ACC112 (cell line): ENCODE data around the gene SERPINB12.

ENCODE experiments used
- H2AFZ ChIP-seq: fragments of 200-600 bp; sonication (generic); one replicate; pipeline ENCODE4 v1.6.0; 2017; ENCODE audit warnings: antibody characterized with exemption, low read length; ENCODE audit not compliant: unreplicated experiment
- H3K27ac ChIP-seq: fragments of 200-600 bp; sonication (generic); 2 replicates; pipeline ENCODE4 v1.5.1; 2014; ENCODE audit warnings: low read depth, mild to moderate bottlenecking, antibody characterized with exemption, low read length, moderate library complexity
- H3K27me3 ChIP-seq: fragments of 200-600 bp; sonication (generic); 2 replicates; pipeline ENCODE4 v1.6.1; 2014; ENCODE audit warnings: mild to moderate bottlenecking, antibody characterized with exemption, low read length, moderate library complexity, mixed read lengths; ENCODE audit not compliant: insufficient read depth
- H3K36me3 ChIP-seq: fragments of 200-600 bp; sonication (generic); 2 replicates; pipeline ENCODE4 v1.6.1; 2016; ENCODE audit warnings: mild to moderate bottlenecking, antibody characterized with exemption, low read length, moderate library complexity, mixed read lengths; ENCODE audit not compliant: insufficient read depth
- H3K4me1 ChIP-seq: fragments of 200-600 bp; sonication (generic); one replicate; pipeline ENCODE4 v1.6.1; 2016; ENCODE audit warnings: low read length, mixed read lengths; ENCODE audit not compliant: insufficient read depth, unreplicated experiment, control insufficient read depth
- H3K4me3 ChIP-seq: fragments of 200-600 bp; sonication (generic); 2 replicates; pipeline ENCODE4 v1.5.1; 2014; ENCODE audit warnings: mild to moderate bottlenecking, low read depth, low read length
- H3K79me2 ChIP-seq: fragments of 200-600 bp; sonication (generic); one replicate; pipeline ENCODE4 v1.6.0; 2016; ENCODE audit warnings: low read length; ENCODE audit not compliant: control insufficient read depth, unreplicated experiment, insufficient read depth

Gene SERPINB12

GRCh38 chr18:63596964-63597363, 54.8 kb downstream of the SERPINB12 start:
- Histone ChIP-seq H2AFZ (no peak overlapping the region), H3K79me2 (no peaks in the 10 kb centered on the region), H3K4me1 (peaks cover 6% of the 10 kb centered on the region), H3K4me3 (no peak overlapping the region), H3K36me3 (no peaks in the 10 kb centered on the region), H3K27me3 (peaks cover 15% of the 10 kb centered on the region; the same call in 1 of the 2 replicates), H3K27ac (no peak overlapping the region)

GRCh38 chr18:63603355-63603754, 61.2 kb downstream of the SERPINB12 start:
- Histone ChIP-seq H2AFZ (peak overlapping the region; percentile 1), H3K27ac (no peak overlapping the region), H3K4me3 (no peak overlapping the region), H3K36me3 (no peaks in the 10 kb centered on the region), H3K4me1 (peaks cover 9% of the 10 kb centered on the region), H3K27me3 (0 out of 2 replicates have a peak, but pooled peaks cover 3% of the 10 kb centered on the region), H3K79me2 (no peaks in the 10 kb centered on the region)

- no peak overlapping the region for H2AFZ ChIP-seq
- no peaks in the 10 kb centered on the region for H3K27me3 ChIP-seq
- H3K36me3 ChIP-seq: no peaks in the 10 kb centered on the region
- H3K79me2 ChIP-seq: no peaks in the 10 kb centered on the region
- H3K4me1 ChIP-seq: peaks cover 9% of the 10 kb centered on the region
- no peak overlapping the region for H3K4me3 ChIP-seq
- no peak overlapping the region for H3K27ac ChIP-seq
Observed at GRCh38 chr18:63603772-63604171, 61.6 kb downstream of the SERPINB12 start.

GRCh38 chr18:63604791-63605567, 62.8 kb downstream of the SERPINB12 start:
- H3K4me1 ChIP-seq: peaks cover 9% of the 10 kb centered on the region
- H3K4me3 ChIP-seq: no peak overlapping the region
- no peak overlapping the region for H2AFZ ChIP-seq
- no peak overlapping the region for H3K27ac ChIP-seq
- no peaks in the 10 kb centered on the region for H3K27me3 ChIP-seq
- no peaks in the 10 kb centered on the region for H3K36me3 ChIP-seq
- H3K79me2 ChIP-seq: no peaks in the 10 kb centered on the region

GRCh38 chr18:63606526-63606925, 64.4 kb downstream of the SERPINB12 start:
- Histone ChIP-seq H2AFZ (no peak overlapping the region), H3K27me3 (no peaks in the 10 kb centered on the region), H3K4me3 (no peak overlapping the region)

GRCh38 chr18:63613420-63613819, 71.3 kb downstream of the SERPINB12 start:
- no peaks in the 10 kb centered on the region for H3K4me1 ChIP-seq
- no peak overlapping the region for H2AFZ ChIP-seq

More at GRCh38 chr18:63606526-63606925, 64.4 kb downstream of the SERPINB12 start:
- Histone ChIP-seq H3K4me1 (peaks cover 9% of the 10 kb centered on the region), H3K36me3 (no peaks in the 10 kb centered on the region), H3K27ac (no peak overlapping the region), H3K79me2 (no peaks in the 10 kb centered on the region)

GRCh38 chr18:63617049-63617914, 75.1 kb downstream of the SERPINB12 start:
- no peak overlapping the region for H3K4me3 ChIP-seq
- H3K27me3 ChIP-seq: 0 out of 2 replicates have a peak, but pooled peaks cover 4% of the 10 kb centered on the region
- H3K36me3 ChIP-seq: no peaks in the 10 kb centered on the region
- H3K27ac ChIP-seq: no peak overlapping the region
- no peaks in the 10 kb centered on the region for H3K4me1 ChIP-seq
- H3K79me2 ChIP-seq: no peaks in the 10 kb centered on the region
- no peak overlapping the region for H2AFZ ChIP-seq

More at GRCh38 chr18:63613420-63613819, 71.3 kb downstream of the SERPINB12 start:
- no peaks in the 10 kb centered on the region for H3K36me3 ChIP-seq
- H3K27me3 ChIP-seq: 0 out of 2 replicates have a peak, but pooled peaks cover 4% of the 10 kb centered on the region
- no peak overlapping the region for H3K27ac ChIP-seq
- H3K79me2 ChIP-seq: no peaks in the 10 kb centered on the region
- H3K4me3 ChIP-seq: no peak overlapping the region

- H3K4me1 ChIP-seq: no peaks in the 10 kb centered on the region
- H2AFZ ChIP-seq: no peak overlapping the region
- no peaks in the 10 kb centered on the region for H3K79me2 ChIP-seq
- no peak overlapping the region for H3K4me3 ChIP-seq
- no peak overlapping the region for H3K27ac ChIP-seq
- H3K36me3 ChIP-seq: no peaks in the 10 kb centered on the region
- 0 out of 2 replicates have a peak, but pooled peaks cover 4% of the 10 kb centered on the region for H3K27me3 ChIP-seq
Observed at GRCh38 chr18:63617915-63618234, 75.7 kb downstream of the SERPINB12 start.
